Measurements from ENCODE around the gene PARD3B. TPM values are rescaled to one million over a fixed set of nuclear protein-coding genes. Genes with fewer than 3 reads are reported as not detected.

Gene PARD3B
- total RNA-seq, 4 donors from 2014 or later = 27.8 to 39.3 (median 33.7) TPM

DNA sequence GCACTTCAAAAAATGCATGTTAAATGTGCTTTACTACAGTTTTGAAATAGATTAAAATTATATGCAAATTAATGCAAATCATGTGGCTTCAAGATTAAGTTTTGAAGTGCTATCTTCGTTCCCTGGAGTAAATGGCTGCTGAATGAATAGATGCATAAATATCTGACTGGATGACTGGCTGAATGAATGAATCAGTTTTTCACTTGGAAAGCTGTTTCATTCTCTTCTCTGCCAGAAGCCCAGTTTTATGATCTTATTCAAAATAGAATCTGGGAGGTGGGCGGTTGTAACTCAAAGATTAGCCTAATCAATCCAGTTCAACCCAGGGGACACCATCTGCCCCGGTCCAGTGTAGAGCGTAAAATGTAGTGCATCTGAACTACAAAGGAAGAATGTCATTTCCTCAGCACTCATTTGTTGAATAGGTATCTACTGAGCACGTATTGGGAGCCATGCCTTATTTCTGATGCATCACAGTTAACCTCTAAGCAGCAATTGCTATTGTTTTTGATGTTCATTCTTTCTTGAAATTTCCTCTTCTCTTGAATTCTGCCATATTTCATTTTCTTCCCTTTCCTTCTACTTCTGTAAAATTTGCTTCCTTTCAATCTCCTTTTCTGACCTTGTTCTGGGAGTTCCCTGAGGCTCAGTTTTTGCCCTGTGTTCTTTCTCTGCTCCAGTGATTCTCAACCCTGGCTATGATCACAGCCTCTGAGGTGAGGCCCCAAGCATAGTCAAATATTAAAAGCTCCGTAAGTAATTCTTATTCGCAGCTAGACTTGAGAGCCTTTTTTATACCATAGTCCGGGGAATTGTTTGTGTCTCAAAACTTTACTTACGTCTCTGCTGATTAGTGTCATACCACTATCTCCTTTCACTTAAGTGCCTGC lies 282.7 kb downstream of the PARD3B start:
- DNase-seq (ENCODE audit: low spot score) = no peak
- TF ChIP-seq, protein P1, sequence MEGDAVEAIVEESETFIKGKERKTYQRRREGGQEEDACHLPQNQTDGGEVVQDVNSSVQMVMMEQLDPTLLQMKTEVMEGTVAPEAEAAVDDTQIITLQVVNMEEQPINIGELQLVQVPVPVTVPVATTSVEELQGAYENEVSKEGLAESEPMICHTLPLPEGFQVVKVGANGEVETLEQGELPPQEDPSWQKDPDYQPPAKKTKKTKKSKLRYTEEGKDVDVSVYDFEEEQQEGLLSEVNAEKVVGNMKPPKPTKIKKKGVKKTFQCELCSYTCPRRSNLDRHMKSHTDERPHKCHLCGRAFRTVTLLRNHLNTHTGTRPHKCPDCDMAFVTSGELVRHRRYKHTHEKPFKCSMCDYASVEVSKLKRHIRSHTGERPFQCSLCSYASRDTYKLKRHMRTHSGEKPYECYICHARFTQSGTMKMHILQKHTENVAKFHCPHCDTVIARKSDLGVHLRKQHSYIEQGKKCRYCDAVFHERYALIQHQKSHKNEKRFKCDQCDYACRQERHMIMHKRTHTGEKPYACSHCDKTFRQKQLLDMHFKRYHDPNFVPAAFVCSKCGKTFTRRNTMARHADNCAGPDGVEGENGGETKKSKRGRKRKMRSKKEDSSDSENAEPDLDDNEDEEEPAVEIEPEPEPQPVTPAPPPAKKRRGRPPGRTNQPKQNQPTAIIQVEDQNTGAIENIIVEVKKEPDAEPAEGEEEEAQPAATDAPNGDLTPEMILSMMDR (IDR thresholded peaks at IDR 0.05) = no peak
- no peak for ATAC-seq (ENCODE audit: low FRiP score)

DNA sequence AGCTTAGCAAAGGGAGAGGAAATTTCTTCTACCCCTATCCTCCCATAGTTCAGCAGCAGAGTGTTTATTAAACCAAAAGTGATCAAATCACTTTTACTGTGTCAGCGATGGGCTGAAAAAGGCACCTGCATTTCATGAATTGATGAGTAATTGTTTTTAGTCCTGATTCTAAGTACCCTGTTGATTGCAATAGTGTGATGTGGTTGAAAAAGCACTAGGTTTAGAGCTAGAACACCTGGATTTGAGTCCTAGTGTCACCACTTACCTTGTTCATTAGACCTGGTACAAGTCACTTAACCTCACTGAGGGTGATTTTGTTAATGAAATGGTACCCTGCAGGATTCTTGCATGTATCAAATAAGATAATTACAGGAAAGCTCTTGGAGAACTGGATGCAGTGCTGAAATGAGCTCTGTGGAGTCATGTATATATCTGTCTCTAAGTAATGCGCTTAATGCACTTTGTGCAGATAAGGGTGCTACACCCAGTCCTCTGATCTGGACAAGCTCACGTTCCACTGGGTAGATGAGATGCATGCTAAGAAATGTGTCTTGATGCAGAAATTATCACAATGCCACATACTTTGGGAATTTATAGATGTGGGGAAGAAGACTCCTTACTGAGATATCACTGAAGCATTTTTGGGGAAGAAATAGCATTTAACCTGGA lies 289.6 kb downstream of the PARD3B start:
- ATAC-seq (ENCODE audit: low FRiP score) (no peak), DNase-seq (ENCODE audit: low spot score) (no peak)
- TF ChIP-seq, protein P1 (IDR thresholded peaks at IDR 0.05) = no peak

DNA sequence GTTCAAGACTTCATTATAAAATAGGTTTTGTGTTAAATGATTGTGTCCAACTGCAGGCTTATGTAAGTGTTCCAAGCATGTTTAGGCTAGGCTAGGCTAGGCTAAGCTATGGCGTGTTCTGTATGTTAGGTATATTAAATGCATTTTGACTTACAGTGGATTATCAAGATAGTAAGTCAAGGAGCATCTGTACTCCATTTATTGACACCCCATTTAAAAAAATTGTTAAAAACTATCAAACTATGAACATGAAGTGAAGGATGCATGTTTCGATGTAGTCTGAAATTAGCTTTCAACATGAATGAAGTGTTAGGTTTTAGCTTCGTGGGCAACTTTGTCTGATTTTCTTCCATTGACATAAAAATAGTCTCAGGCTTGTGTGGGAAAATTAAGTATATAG lies 290.5 kb downstream of the PARD3B start:
- TF ChIP-seq, protein P1 (IDR thresholded peaks at IDR 0.05) = no peak
- no peak for ATAC-seq (ENCODE audit: low FRiP score)
- no peak for DNase-seq (ENCODE audit: low spot score)

DNA sequence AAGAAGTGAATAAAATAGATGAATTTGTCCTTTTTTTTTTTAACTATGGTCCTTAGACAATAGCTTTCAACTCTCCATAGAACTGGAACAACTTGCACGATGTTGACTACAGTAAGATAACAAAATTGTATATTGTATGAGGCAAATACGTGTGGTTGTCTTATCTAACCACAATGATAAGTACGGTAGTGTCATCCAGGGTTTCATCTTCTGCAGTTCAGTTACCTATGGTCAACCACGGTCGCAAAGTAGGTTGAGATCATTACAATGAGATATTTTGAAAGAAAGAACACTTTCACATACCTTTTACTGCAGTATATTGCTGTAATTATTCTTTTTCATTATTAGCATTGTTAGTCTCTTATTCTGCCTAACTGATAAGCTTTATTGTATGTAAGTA lies 295.2 kb downstream of the PARD3B start:
- ATAC-seq (ENCODE audit: low FRiP score) (no peak), DNase-seq (ENCODE audit: low spot score) (no peak)
- TF ChIP-seq, protein P1 (IDR thresholded peaks at IDR 0.05) = no peak

DNA sequence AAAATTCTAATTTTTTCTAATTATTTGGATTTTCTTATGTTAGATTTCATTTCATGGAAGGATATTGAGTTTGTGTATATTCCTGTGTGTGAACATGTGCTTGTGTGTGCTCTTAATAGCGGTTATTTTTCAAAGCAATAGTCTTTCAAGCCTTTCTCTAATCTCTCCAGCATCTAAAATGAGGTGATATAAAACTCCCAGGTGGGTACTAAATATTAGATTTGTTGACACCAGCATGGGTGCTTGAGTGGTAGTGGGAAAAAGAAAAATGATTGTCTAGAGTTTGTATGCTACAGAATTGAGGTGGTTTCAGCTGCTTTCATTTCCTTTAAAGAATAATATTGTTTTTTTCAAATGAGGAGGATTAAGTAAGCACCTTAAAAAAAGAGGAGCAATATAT lies 296.8 kb downstream of the PARD3B start:
- ATAC-seq (ENCODE audit: low FRiP score) (no peak), DNase-seq (ENCODE audit: low spot score) (no peak)
- TF ChIP-seq, protein P1 (IDR thresholded peaks at IDR 0.05) = no peak

DNA sequence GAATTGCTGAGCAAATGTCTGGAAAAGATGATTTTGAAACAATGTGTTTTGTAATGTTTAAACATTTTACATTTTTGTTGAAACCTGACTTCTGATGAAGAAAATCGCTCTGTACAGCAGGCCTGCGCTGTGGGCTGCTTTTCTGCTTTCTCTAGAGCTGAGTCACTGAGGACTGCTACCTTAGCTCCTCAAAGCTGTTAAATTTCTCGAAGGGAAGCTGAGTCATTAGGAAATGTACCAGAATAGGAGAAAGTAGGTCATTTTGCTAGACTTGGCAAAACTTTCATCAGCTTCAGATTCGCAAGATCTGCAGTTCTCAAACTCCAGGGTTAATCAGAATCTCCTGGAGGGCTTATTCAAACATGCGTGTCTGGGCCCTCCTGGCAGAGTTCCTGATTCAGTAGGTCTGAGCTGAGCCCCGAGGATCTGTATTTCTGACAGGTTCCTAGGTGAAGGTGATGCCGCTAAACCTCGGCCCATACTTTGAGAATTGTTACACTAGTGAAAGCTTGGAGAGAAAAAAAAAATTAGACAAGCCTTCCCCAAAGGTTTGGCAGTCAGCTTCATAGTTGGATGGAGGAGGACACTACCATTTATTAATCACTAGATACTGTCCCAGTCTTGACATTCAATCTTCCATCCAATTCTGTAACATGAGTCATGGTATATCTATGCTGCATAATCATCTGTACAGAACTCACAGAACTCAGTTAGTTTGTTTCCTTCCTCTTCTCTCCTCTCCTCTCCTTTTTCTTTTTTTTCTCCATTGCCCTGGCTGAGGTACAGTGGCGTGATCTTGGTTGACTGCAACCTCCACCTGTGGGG lies 297.6 kb downstream of the PARD3B start:
- TF ChIP-seq, protein P1 (IDR thresholded peaks at IDR 0.05) = no peak
- peak; percentile 99 for ATAC-seq (ENCODE audit: low FRiP score)
- peak; percentile 32 for DNase-seq (ENCODE audit: low spot score)

Data from omental fat pad (tissue), 4 donors.